CD8-positive, alpha-beta memory T cell (primary cell): ENCODE results near the gene LAMA2. TPM values are rescaled to one million over a fixed set of nuclear protein-coding genes. Genes with fewer than 3 reads are reported as not detected.

Source experiments
- CTCF ChIA-PET: fragments of 350-600 bp; sonication (Branson Sonifier 250); formaldehyde crosslinking; loops from one replicate; lab custom pipeline; 2021; ENCODE audit warnings: antibody characterized with exemption; lab: Charles Lee
- POLR2A ChIA-PET: fragments of 350-600 bp; sonication (Branson Sonifier 250); formaldehyde crosslinking; loops from one replicate; lab custom pipeline; 2021; ENCODE audit warnings: antibody characterized with exemption; lab: Charles Lee
- DNase-seq, 5 donors: peaks; one replicate each; pipeline versions ENCODE4 v3.0.0 to v3.0.0-alpha.2; 2020 to 2022; ENCODE audit warnings: mixed read lengths in 1 of 5
- H3K27ac ChIP-seq: one replicate; pipeline ENCODE4 v1.7.0; 2013; ENCODE audit warnings: low read depth, mild to moderate bottlenecking, low read length, moderate library complexity
- H3K27me3 ChIP-seq: 2 replicates; pipeline ENCODE4 v1.7.0; 2013; ENCODE audit warnings: low read length, mild to moderate bottlenecking; ENCODE audit not compliant: insufficient read depth, poor library complexity, severe bottlenecking
- H3K36me3 ChIP-seq: 2 replicates; pipeline ENCODE4 v1.7.0; 2013; ENCODE audit warnings: mild to moderate bottlenecking, low read length, moderate library complexity; ENCODE audit not compliant: insufficient read depth
- H3K4me1 ChIP-seq: 2 replicates; pipeline ENCODE4 v1.7.0; 2013; ENCODE audit warnings: mild to moderate bottlenecking, low read length, moderate library complexity; ENCODE audit not compliant: insufficient read depth
- H3K4me3 ChIP-seq: 2 replicates; pipeline ENCODE4 v1.7.0; 2013; ENCODE audit warnings: mild to moderate bottlenecking, low read length
- H3K9me3 ChIP-seq: 2 replicates; pipeline ENCODE4 v1.7.0; 2013; ENCODE audit warnings: mild to moderate bottlenecking, low read length
- H3K27ac Mint-ChIP-seq, 8 donors: one replicate each; pipeline ENCODE4 v1.8.0; 2020 to 2021; ENCODE audit warnings: mixed read lengths in 8 of 8, mild to moderate bottlenecking in 6 of 8, inconsistent platforms in 3 of 8, moderate library complexity in 3 of 8
- H3K27me3 Mint-ChIP-seq, 2 donors: one replicate each; pipeline ENCODE4 v1.8.0; 2020 to 2021; ENCODE audit warnings: mixed read lengths in 2 of 2, mild to moderate bottlenecking in 1 of 2, moderate library complexity in 1 of 2
- H3K36me3 Mint-ChIP-seq, 3 donors: one replicate each; pipeline ENCODE4 v1.8.0; 2020 to 2021; ENCODE audit warnings: mixed read lengths in 3 of 3, inconsistent platforms in 1 of 3, mild to moderate bottlenecking in 1 of 3
- H3K4me1 Mint-ChIP-seq, 3 donors: one replicate each; pipeline ENCODE4 v1.8.0; 2020 to 2021; ENCODE audit warnings: mixed read lengths in 3 of 3, inconsistent platforms in 1 of 3, mild to moderate bottlenecking in 1 of 3
- H3K4me3 Mint-ChIP-seq, 7 donors: one replicate each; pipeline ENCODE4 v1.8.0; 2020 to 2021; ENCODE audit warnings: mixed read lengths in 7 of 7, mild to moderate bottlenecking in 6 of 7, moderate library complexity in 4 of 7, inconsistent platforms in 2 of 7
- H3K9me3 Mint-ChIP-seq, 5 donors: one replicate each; pipeline ENCODE4 v1.8.0; 2020 to 2022; ENCODE audit warnings: mixed read lengths in 5 of 5, mild to moderate bottlenecking in 3 of 5, moderate library complexity in 2 of 5, inconsistent platforms in 1 of 5
- polyA plus RNA-seq: library from polyadenylated mRNA; unstranded; fragments of 300-500 nt; fragmentation: Illumina TruSeq; gene quantifications from one replicate; pipeline ENCODE4 v1.2.3, GENCODE V29; 2021
- total RNA-seq, 2 experiments: library from RNA; stranded (reverse); gene quantifications; one replicate each; pipeline ENCODE4 v1.2.3, GENCODE V29; 2021

LAMA2 gene
- total and polyA plus RNA-seq, 3 experiments from 2014 or later = 0.09 to 0.96 (median 0.45) TPM

- no peaks in the 10 kb centered on the region for H3K4me1 Mint-ChIP-seq
- no peak overlapping the region for H3K4me3 Mint-ChIP-seq
- Histone ChIP-seq H3K4me1 (no peaks in the 10 kb centered on the region), H3K27ac (no peak overlapping the region), H3K9me3 (no peaks in the 10 kb centered on the region), H3K36me3 (no peaks in the 10 kb centered on the region), H3K4me3 (no peak overlapping the region), H3K27me3 (no peaks in the 10 kb centered on the region)
- no peak overlapping the region for H3K27ac Mint-ChIP-seq
- DNase-seq = no peak
- H3K27me3 Mint-ChIP-seq = peaks cover 5 to 28% of the 10 kb centered on the region in 2 donors
- ChIA-PET POLR2A (no interaction called here), CTCF (no interaction called here)
- no peaks in the 10 kb centered on the region for H3K36me3 Mint-ChIP-seq
- H3K9me3 Mint-ChIP-seq = no peaks in the 10 kb centered on the region
Measured at GRCh38 chr6:129243377-129243776, 360.4 kb downstream of the LAMA2 start.

- Mint-ChIP-seq H3K4me3 (no peak overlapping the region), H3K36me3 (no peaks in the 10 kb centered on the region), H3K4me1 (peaks cover 0 to 5% (median 3%) of the 10 kb centered on the region in 3 donors), H3K9me3 (no peaks in the 10 kb centered on the region), H3K27me3 (peaks cover 6 to 22% of the 10 kb centered on the region in 2 donors), H3K27ac (no peak overlapping the region)
- Histone ChIP-seq H3K27me3 (no peaks in the 10 kb centered on the region), H3K9me3 (no peaks in the 10 kb centered on the region), H3K4me1 (no peaks in the 10 kb centered on the region), H3K36me3 (no peaks in the 10 kb centered on the region), H3K4me3 (no peak overlapping the region), H3K27ac (no peak overlapping the region)
- CTCF ChIA-PET = no interaction called here
- no peak for DNase-seq
- POLR2A ChIA-PET = no interaction called here
Measured at GRCh38 chr6:129248946-129249345, 366.0 kb downstream of the LAMA2 start.

GRCh38 chr6:129251669-129252376 is 368.9 kb downstream of the LAMA2 start:
- CTCF ChIA-PET = interaction anchor here (1.1 to 1.4 kb wide), 2 partner anchors 11 to 15 kb away, joined by 3 to 4 read pairs; no protein-coding TSS in a partner anchor
- Histone ChIP-seq H3K27me3 (no peaks in the 10 kb centered on the region), H3K27ac (no peak overlapping the region), H3K36me3 (no peaks in the 10 kb centered on the region), H3K4me3 (no peak overlapping the region), H3K9me3 (no peaks in the 10 kb centered on the region), H3K4me1 (no peaks in the 10 kb centered on the region)
- Mint-ChIP-seq H3K4me3 (peak overlapping the region in 1 of 7 donors; percentile 24), H3K36me3 (no peaks in the 10 kb centered on the region), H3K27ac (no peak overlapping the region), H3K4me1 (peaks cover 0 to 5% (median 3%) of the 10 kb centered on the region in 3 donors), H3K9me3 (no peaks in the 10 kb centered on the region), H3K27me3 (peaks cover 8 to 36% of the 10 kb centered on the region in 2 donors)
- POLR2A ChIA-PET = no interaction called here
- peak in 4 of 5 donors; percentile 9 to 44 (median 22) for DNase-seq

GRCh38 chr6:129252377-129253071 is 369.6 kb downstream of the LAMA2 start:
- no peaks in the 10 kb centered on the region for H3K9me3 Mint-ChIP-seq
- Histone ChIP-seq H3K27ac (no peak overlapping the region), H3K27me3 (no peaks in the 10 kb centered on the region), H3K4me3 (no peak overlapping the region), H3K36me3 (no peaks in the 10 kb centered on the region), H3K4me1 (no peaks in the 10 kb centered on the region), H3K9me3 (no peaks in the 10 kb centered on the region)
- H3K4me3 Mint-ChIP-seq = no peak overlapping the region
- H3K27me3 Mint-ChIP-seq = peaks cover 5 to 36% of the 10 kb centered on the region in 2 donors
- H3K36me3 Mint-ChIP-seq = no peaks in the 10 kb centered on the region
- peaks cover 0 to 5% (median 3%) of the 10 kb centered on the region in 3 donors for H3K4me1 Mint-ChIP-seq
- CTCF ChIA-PET = interaction anchor here (1.1 to 1.4 kb wide), 4 partner anchors 10 to 19 kb away, joined by 3 to 4 read pairs (median 4); no protein-coding TSS in a partner anchor
- H3K27ac Mint-ChIP-seq = no peak overlapping the region
- POLR2A ChIA-PET = no interaction called here
- DNase-seq = no peak

- DNase-seq = no peak
- Mint-ChIP-seq H3K4me3 (no peak overlapping the region), H3K4me1 (peaks cover 0 to 5% (median 3%) of the 10 kb centered on the region in 3 donors), H3K27ac (no peak overlapping the region), H3K27me3 (peaks cover 5 to 31% of the 10 kb centered on the region in 2 donors), H3K9me3 (no peaks in the 10 kb centered on the region), H3K36me3 (no peaks in the 10 kb centered on the region)
- no peak overlapping the region for H3K4me3 ChIP-seq
- H3K36me3 ChIP-seq = no peaks in the 10 kb centered on the region
- ChIA-PET CTCF (interaction anchor here (1.1 to 1.2 kb wide), 2 partner anchors 17 to 18 kb away, joined by 4 read pairs; no protein-coding TSS in a partner anchor), POLR2A (no interaction called here)
- no peaks in the 10 kb centered on the region for H3K27me3 ChIP-seq
- no peak overlapping the region for H3K27ac ChIP-seq
- H3K4me1 ChIP-seq = no peaks in the 10 kb centered on the region
- H3K9me3 ChIP-seq = no peaks in the 10 kb centered on the region
Measured at GRCh38 chr6:129253242-129253641, 370.3 kb downstream of the LAMA2 start.

GRCh38 chr6:129253727-129254126 is 370.8 kb downstream of the LAMA2 start:
- no peak overlapping the region for H3K4me3 Mint-ChIP-seq
- H3K27me3 Mint-ChIP-seq = peaks cover 5 to 31% of the 10 kb centered on the region in 2 donors
- Histone ChIP-seq H3K9me3 (no peaks in the 10 kb centered on the region), H3K4me1 (no peaks in the 10 kb centered on the region), H3K36me3 (no peaks in the 10 kb centered on the region), H3K4me3 (no peak overlapping the region), H3K27me3 (no peaks in the 10 kb centered on the region), H3K27ac (no peak overlapping the region)
- H3K36me3 Mint-ChIP-seq = no peaks in the 10 kb centered on the region
- DNase-seq = no peak
- H3K27ac Mint-ChIP-seq = no peak overlapping the region
- H3K4me1 Mint-ChIP-seq = peaks cover 0 to 5% (median 3%) of the 10 kb centered on the region in 3 donors
- H3K9me3 Mint-ChIP-seq = no peaks in the 10 kb centered on the region
- CTCF ChIA-PET = interaction anchor here (1.1 to 1.2 kb wide), 2 partner anchors 16 to 17 kb away, joined by 4 read pairs; no protein-coding TSS in a partner anchor
- POLR2A ChIA-PET = no interaction called here

GRCh38 chr6:129257196-129257595 is 374.3 kb downstream of the LAMA2 start:
- no peak overlapping the region for H3K4me3 Mint-ChIP-seq
- no peak overlapping the region for H3K4me3 ChIP-seq
- no peaks in the 10 kb centered on the region for H3K36me3 ChIP-seq
- H3K27ac ChIP-seq = no peak overlapping the region
- H3K9me3 ChIP-seq = no peaks in the 10 kb centered on the region
- no peak overlapping the region for H3K27ac Mint-ChIP-seq
- peaks cover 0 to 1% (median under 1%) of the 10 kb centered on the region in 3 donors for H3K4me1 Mint-ChIP-seq
- CTCF ChIA-PET = no interaction called here
- POLR2A ChIA-PET = no interaction called here
- no peaks in the 10 kb centered on the region for H3K27me3 ChIP-seq
- peaks cover 5 to 27% of the 10 kb centered on the region in 2 donors for H3K27me3 Mint-ChIP-seq
- H3K9me3 Mint-ChIP-seq = no peaks in the 10 kb centered on the region
- DNase-seq = no peak
- H3K36me3 Mint-ChIP-seq = no peaks in the 10 kb centered on the region
- no peaks in the 10 kb centered on the region for H3K4me1 ChIP-seq

GRCh38 chr6:129262661-129263060 is 379.7 kb downstream of the LAMA2 start:
- Histone ChIP-seq H3K36me3 (no peaks in the 10 kb centered on the region), H3K27ac (no peak overlapping the region), H3K4me3 (no peak overlapping the region), H3K27me3 (no peaks in the 10 kb centered on the region), H3K4me1 (no peaks in the 10 kb centered on the region), H3K9me3 (no peaks in the 10 kb centered on the region)
- ChIA-PET POLR2A (no interaction called here), CTCF (interaction anchor here (1.0 kb wide), 1 partner anchor 11 kb away, joined by 3 read pairs; no protein-coding TSS in a partner anchor)
- Mint-ChIP-seq H3K36me3 (no peaks in the 10 kb centered on the region), H3K27me3 (no peaks in the 10 kb centered on the region), H3K27ac (no peak overlapping the region), H3K4me1 (no peaks in the 10 kb centered on the region), H3K9me3 (no peaks in the 10 kb centered on the region), H3K4me3 (no peak overlapping the region)
- DNase-seq = no peak
